Hematopoietic multipotent progenitor cell treated with erythropoietin and hydrocortisone succinate and interleukin-3 and kit ligand, for 8 days (in vitro differentiated cells): ENCODE results near the gene PBX1.
A peak's percentile ranks its signal among the peaks of the same experiment; 100 is the strongest.

ENCODE experiments used
- DNase-seq: peaks from one replicate; pipeline ENCODE4 v3.0.0-alpha.2; 2015

The PBX1 gene

GRCh38 chr1:164622068-164622845, 63.3 kb downstream of the PBX1 start:
- no peak for DNase-seq

- DNase-seq, result no peak
Measured at GRCh38 chr1:164623805-164624204, 64.8 kb downstream of the PBX1 start.

- no peak for DNase-seq
Measured at GRCh38 chr1:164624400-164624799, 65.4 kb downstream of the PBX1 start.

- peak; percentile 18 for DNase-seq
Measured at GRCh38 chr1:164625004-164625617, 66.1 kb downstream of the PBX1 start.

GRCh38 chr1:164628772-164629171, 69.8 kb downstream of the PBX1 start:
- DNase-seq, result no peak

- no peak for DNase-seq
Measured at GRCh38 chr1:164629971-164630370, 71.0 kb downstream of the PBX1 start.

- DNase-seq, result no peak
Measured at GRCh38 chr1:164630626-164631396, 71.8 kb downstream of the PBX1 start.

GRCh38 chr1:164631751-164632150, 72.8 kb downstream of the PBX1 start:
- no peak for DNase-seq

- no peak for DNase-seq
Measured at GRCh38 chr1:164633997-164634396, 75.0 kb downstream of the PBX1 start.

GRCh38 chr1:164635059-164635802, 76.2 kb downstream of the PBX1 start:
- no peak for DNase-seq

GRCh38 chr1:164635803-164636731, 77.1 kb downstream of the PBX1 start:
- no peak for DNase-seq

GRCh38 chr1:164636757-164637156, 77.8 kb downstream of the PBX1 start:
- no peak for DNase-seq

GRCh38 chr1:164637461-164638375, 78.7 kb downstream of the PBX1 start:
- no peak for DNase-seq

- DNase-seq, result no peak
Measured at GRCh38 chr1:164638492-164639202, 79.7 kb downstream of the PBX1 start.

- no peak for DNase-seq
Measured at GRCh38 chr1:164640686-164641352, 81.8 kb downstream of the PBX1 start.

- DNase-seq, result no peak
Measured at GRCh38 chr1:164641353-164641730, 82.4 kb downstream of the PBX1 start.

- DNase-seq, result no peak
Measured at GRCh38 chr1:164643018-164643417, 84.0 kb downstream of the PBX1 start.

GRCh38 chr1:164644268-164644667, 85.3 kb downstream of the PBX1 start:
- no peak for DNase-seq

GRCh38 chr1:164644774-164645644, 86.0 kb downstream of the PBX1 start:
- DNase-seq, result no peak
